H1 (cell line): Measurements from ENCODE around the gene XPO1. TPM values are rescaled to one million over a fixed set of nuclear protein-coding genes. Genes with fewer than 3 reads are reported as not detected.

Source experiments
- CTCF ChIA-PET: fragments of 300-600 bp; sonication (Branson Sonifier 250); formaldehyde crosslinking; loops from one replicate; lab custom pipeline; 2021; ENCODE audit not compliant: partially characterized antibody; lab: Charles Lee
- POLR2A ChIA-PET: fragments of 300-600 bp; sonication (Branson Sonifier 250); formaldehyde crosslinking; loops from one replicate; lab custom pipeline; 2021; ENCODE audit warnings: inconsistent platforms; ENCODE audit not compliant: partially characterized antibody; lab: Charles Lee
- DNase-seq, 2 experiments: peaks; one replicate each; pipeline versions ENCODE4 v3.0.0 to v3.0.0-alpha.2; 2010 to 2022; ENCODE audit warnings: low spot score in 2 of 2, low read depth in 1 of 2, mixed read lengths in 1 of 2
- FAIRE-seq: peaks from 2 replicates; lab custom pipeline; 2011; peaks lifted over from hg19 to GRCh38; lab: Jason Lieb, UNC
- H2AFZ ChIP-seq: 2 replicates; pipeline ENCODE4 v1.8.1; 2012; ENCODE audit warnings: low read length, inconsistent platforms
- H2AK5ac ChIP-seq: 2 replicates; pipeline ENCODE4 v1.6.1; 2013; ENCODE audit warnings: low read depth, low read length
- H2BK120ac ChIP-seq: replicated peaks from 2 replicates; pipeline ENCODE3; 2013; ENCODE audit warnings: low read depth, low read length, inconsistent platforms
- H2BK12ac ChIP-seq: 2 replicates; pipeline ENCODE4 v1.6.1; 2013; ENCODE audit warnings: low read depth, low read length
- H2BK15ac ChIP-seq: 2 replicates; pipeline ENCODE4 v1.6.1; 2013; ENCODE audit warnings: low read length
- H2BK20ac ChIP-seq: 2 replicates; pipeline ENCODE4 v1.6.1; 2013; ENCODE audit warnings: low read length
- H2BK5ac ChIP-seq: 2 replicates; pipeline ENCODE4 v1.6.1; 2013; ENCODE audit warnings: low read depth, low read length
- H3K14ac ChIP-seq: 2 replicates; pipeline ENCODE4 v1.6.1; 2013; ENCODE audit warnings: inconsistent platforms; ENCODE audit not compliant: insufficient read length
- H3K18ac ChIP-seq: 2 replicates; pipeline ENCODE4 v1.6.1; 2013; ENCODE audit warnings: low read length; ENCODE audit errors: extremely low read depth
- H3K23ac ChIP-seq: 2 replicates; pipeline ENCODE4 v1.6.1; 2013; ENCODE audit warnings: inconsistent platforms; ENCODE audit not compliant: insufficient read length
- H3K23me2 ChIP-seq: 2 replicates; pipeline ENCODE4 v1.6.1; 2013; ENCODE audit warnings: low read depth, low read length
- H3K27ac ChIP-seq: 2 replicates; pipeline ENCODE4 v1.6.1; 2011; ENCODE audit warnings: low read depth, low read length, inconsistent platforms
- H3K27me3 ChIP-seq, 4 experiments: replicated peaks in 1 of 4; 1 replicate in 1 of 4; 2 replicates in 3 of 4; pipeline versions ENCODE4 v1.6.1 to v1.8.1; 2011 to 2013; ENCODE audit warnings: low read length in 3 of 4, mild to moderate bottlenecking in 3 of 4, inconsistent platforms in 2 of 4, mixed read lengths in 2 of 4, moderate library complexity in 1 of 4; ENCODE audit not compliant: control insufficient read depth in 3 of 4, insufficient read depth in 3 of 4; ENCODE audit errors: extremely low read depth in 1 of 4
- H3K36me3 ChIP-seq, 4 experiments: 2 replicates each; pipeline versions ENCODE4 v1.6.1 to v1.8.1; 2011 to 2013; ENCODE audit warnings: mild to moderate bottlenecking in 4 of 4, low read length in 3 of 4, moderate library complexity in 2 of 4, control low read depth in 1 of 4, inconsistent platforms in 1 of 4; ENCODE audit not compliant: insufficient read depth in 4 of 4, control insufficient read depth in 2 of 4
- H3K4ac ChIP-seq: replicated peaks from 2 replicates; pipeline ENCODE3; 2013; ENCODE audit warnings: low read length, low read depth, mixed read lengths, inconsistent platforms; ENCODE audit not compliant: insufficient read length
- H3K4me1 ChIP-seq, 4 experiments: replicated peaks in 1 of 4; 1 replicate in 1 of 4; 2 replicates in 3 of 4; pipeline versions ENCODE4 v1.6.1 to v1.8.1; 2011 to 2013; ENCODE audit warnings: low read length in 3 of 4, inconsistent platforms in 2 of 4, mixed read lengths in 1 of 4; ENCODE audit not compliant: insufficient read depth in 4 of 4, control insufficient read depth in 3 of 4
- H3K4me2 ChIP-seq, 2 experiments: 2 replicates each; pipeline versions ENCODE4 v1.6.1 to v1.8.1; 2011 to 2013; ENCODE audit warnings: low read depth in 2 of 2, low read length in 2 of 2, control low read depth in 1 of 2, inconsistent platforms in 1 of 2, mild to moderate bottlenecking in 1 of 2; ENCODE audit not compliant: insufficient read depth in 1 of 2
- H3K4me3 ChIP-seq, 4 experiments: fragments of 200-600, 300-600 bp in 1 of 4; sonication (generic), shearing (Covaris generic), sonication (Bioruptor Twin) in 1 of 4; 2 replicates each; pipeline versions ENCODE4 v1.5.1 to v1.8.1; 2011 to 2016; ENCODE audit warnings: low read length in 4 of 4, low read depth in 3 of 4, control low read depth in 2 of 4, inconsistent platforms in 2 of 4, mild to moderate bottlenecking in 2 of 4, mixed read lengths in 1 of 4, moderate library complexity in 1 of 4; ENCODE audit not compliant: insufficient read depth in 2 of 4; ENCODE audit errors: extremely low read depth in 1 of 4
- H3K56ac ChIP-seq: replicated peaks from 2 replicates; pipeline ENCODE3; 2013; ENCODE audit warnings: low read depth, mild to moderate bottlenecking, mixed read lengths, low read length, inconsistent platforms; ENCODE audit not compliant: insufficient read length
- H3K79me1 ChIP-seq: 2 replicates; pipeline ENCODE4 v1.6.1; 2013; ENCODE audit warnings: low read depth, low read length, control low read depth
- H3K79me2 ChIP-seq, 2 experiments: 2 replicates each; pipeline versions ENCODE4 v1.6.1 to v1.8.1; 2012 to 2013; ENCODE audit warnings: low read length in 2 of 2, mild to moderate bottlenecking in 2 of 2, inconsistent platforms in 1 of 2; ENCODE audit not compliant: insufficient read depth in 2 of 2, control insufficient read depth in 1 of 2
- H3K9ac ChIP-seq, 4 experiments: replicated peaks in 1 of 4; 1 replicate in 1 of 4; 2 replicates in 3 of 4; pipeline versions ENCODE4 v1.6.1 to v1.8.1; 2011 to 2013; ENCODE audit warnings: low read depth in 3 of 4, low read length in 3 of 4, control low read depth in 2 of 4, mild to moderate bottlenecking in 2 of 4, moderate library complexity in 2 of 4, inconsistent platforms in 1 of 4; ENCODE audit errors: extremely low read depth in 1 of 4
- H3K9me3 ChIP-seq, 2 experiments: 2 replicates each; pipeline versions ENCODE4 v1.6.1 to v1.8.1; 2012 to 2013; ENCODE audit warnings: mild to moderate bottlenecking in 2 of 2, moderate library complexity in 2 of 2, control low read depth in 1 of 2, inconsistent platforms in 1 of 2, low read depth in 1 of 2, low read length in 1 of 2, mixed read lengths in 1 of 2; ENCODE audit not compliant: insufficient read depth in 2 of 2
- H4K20me1 ChIP-seq, 2 experiments: replicated peaks in 1 of 2; 2 replicates each; pipeline versions ENCODE3 to v1.8.1; 2011 to 2013; ENCODE audit warnings: inconsistent platforms in 2 of 2, low read length in 2 of 2, mild to moderate bottlenecking in 1 of 2; ENCODE audit not compliant: insufficient read depth in 2 of 2, control insufficient read depth in 1 of 2
- H4K5ac ChIP-seq: 2 replicates; pipeline ENCODE4 v1.6.1; 2013; ENCODE audit warnings: low read length, low read depth, mixed read lengths, inconsistent platforms; ENCODE audit not compliant: insufficient read length
- H4K8ac ChIP-seq: 2 replicates; pipeline ENCODE4 v1.8.0; 2013; ENCODE audit warnings: mild to moderate bottlenecking, moderate library complexity, low read length, inconsistent platforms; ENCODE audit not compliant: insufficient read depth; ENCODE audit errors: extremely low read depth
- H4K91ac ChIP-seq: replicated peaks from 2 replicates; pipeline ENCODE3; 2013; ENCODE audit warnings: low read length, mixed read lengths, inconsistent platforms; ENCODE audit not compliant: insufficient read length
- CEBPB ChIP-seq: IDR thresholded peaks from 2 replicates; pipeline ENCODE4 v1.6.1; 2012; ENCODE audit warnings: low read depth, low read length
- GTF2F1 ChIP-seq: IDR thresholded peaks from 2 replicates; pipeline ENCODE4 v1.6.1; 2012; ENCODE audit warnings: low read depth, low read length, improper control_type of control experiment, borderline replicate concordance
- RFX5 ChIP-seq: IDR thresholded peaks from 2 replicates; pipeline ENCODE4 v1.6.1; 2011; ENCODE audit warnings: low read depth, low read length, improper control_type of control experiment, borderline replicate concordance
- TEAD4 ChIP-seq: IDR thresholded peaks from 2 replicates; pipeline ENCODE4 v1.6.1; 2012; ENCODE audit warnings: low read depth, low read length, inconsistent platforms, mixed read lengths
- WGBS, 2 experiments: shearing (Covaris generic) in 1 of 2; methylation state at CpG; one replicate each; pipeline versions ENCODE4 v1.1.6 to v1.1.7; 2013 to 2015; ENCODE audit warnings: low lambda C conversion rate in 2 of 2, mixed read lengths in 2 of 2, inconsistent platforms in 1 of 2, low coverage in 1 of 2, missing lambda C conversion rate in 1 of 2; ENCODE audit not compliant: insufficient replicate concordance in 2 of 2, insufficient coverage in 1 of 2, insufficient read length in 1 of 2; ENCODE audit errors: extremely low coverage in 1 of 2, missing lambda C conversion rate in 1 of 2; 5-methylcytosine and 5-hydroxymethylcytosine counted together
- polyA plus RNA-seq, 7 experiments: library from polyadenylated mRNA; depleted of rRNA in 3 of 7; stranded (reverse) in 5 of 7; unstranded in 2 of 7; fragments of >200 nt in 5 of 7; fragments of 200-250 nt in 2 of 7; gene quantifications; 1 replicate in 5 of 7; 2 replicates in 1 of 7; 4 replicates in 1 of 7; pipeline versions ENCODE4 v1.2.1 to v1.2.3, GENCODE V29; 2011 to 2013; ENCODE audit warnings: missing spikeins in 2 of 7, mixed read lengths in 2 of 7
- total RNA-seq: library from RNA; stranded (reverse); fragmentation: NEBNext Ultra II Directional; extraction: Animal tissue kit (Norgen Biotek cat#: 25700); gene quantifications from 2 replicates; pipeline ENCODE4 v1.2.1, GENCODE V29; 2021

XPO1 gene
- total and polyA plus RNA-seq, 2 of the 8 experiments (the other 6 are each of a cell fraction or from before 2014, with no cell fraction given): 110 to 296 TPM

DNA sequence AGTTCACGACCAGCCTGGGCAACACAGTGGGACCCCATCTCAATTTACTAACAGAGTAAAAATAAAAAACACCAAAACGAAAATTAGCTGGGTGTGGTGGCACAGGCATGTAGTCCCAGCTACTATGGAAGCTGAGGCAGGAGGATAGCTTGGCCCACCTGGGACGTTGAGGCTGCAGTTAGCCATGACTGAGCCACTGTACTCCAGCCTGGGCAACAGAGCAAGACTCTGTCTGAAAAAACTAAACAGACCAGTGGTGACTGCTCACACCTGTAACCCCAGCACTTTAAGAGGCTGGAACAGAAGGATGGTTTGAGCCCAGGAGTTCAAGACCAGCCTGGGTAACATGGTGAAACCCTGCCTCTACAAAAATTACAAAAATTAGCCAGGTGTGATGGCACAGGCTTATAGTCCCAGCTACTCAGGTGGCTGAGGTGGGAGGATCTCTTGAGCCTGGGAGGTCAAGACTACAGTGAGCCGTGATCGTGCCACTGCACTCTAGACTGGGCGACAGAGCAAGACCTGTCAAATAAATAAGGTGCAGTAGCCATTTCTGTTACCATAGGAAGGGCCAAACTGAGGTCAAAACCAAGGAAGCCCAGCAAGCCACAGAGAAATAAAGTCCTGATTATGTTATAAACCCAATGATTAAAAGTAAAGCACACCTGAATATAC is 81.3 kb downstream of the XPO1 start:
- POLR2A ChIA-PET: interaction anchor here (0.7 to 1.5 kb wide), 2 partner anchors 43 to 55 kb away, joined by 3 to 4 read pairs; no protein-coding TSS in a partner anchor
- Histone ChIP-seq H3K14ac (no peak overlapping the region), H3K23ac (no peak overlapping the region), H3K18ac (no peak overlapping the region), H2BK120ac (no peak overlapping the region), H2BK12ac (no peak overlapping the region), H2BK5ac (no peak overlapping the region), H2AFZ (no peak overlapping the region), H3K79me2 (peaks cover 39 to 98% of the 10 kb centered on the region in 2 experiments), H3K56ac (no peak overlapping the region), H4K5ac (no peak overlapping the region), H4K8ac (no peak overlapping the region), H3K9ac (no peak overlapping the region), H2AK5ac (no peak overlapping the region), H2BK15ac (no peak overlapping the region), H3K9me3 (no peaks in the 10 kb centered on the region), H4K91ac (no peak overlapping the region), H3K4me3 (no peak overlapping the region), H3K4ac (no peak overlapping the region), H3K23me2 (no peaks in the 10 kb centered on the region), H3K4me1 (no peaks in the 10 kb centered on the region), H3K79me1 (peaks cover 10% of the 10 kb centered on the region), H3K36me3 (no peaks in the 10 kb centered on the region), H3K4me2 (no peak overlapping the region), H4K20me1 (peaks cover 6 to 14% of the 10 kb centered on the region in 2 experiments), H2BK20ac (no peak overlapping the region), H3K27ac (no peak overlapping the region), H3K27me3 (no peaks in the 10 kb centered on the region)
- TF ChIP-seq TEAD4 (no peak), GTF2F1 (no peak), CEBPB (no peak), RFX5 (no peak)
- CTCF ChIA-PET: interaction anchor here (0.8 kb wide), 1 partner anchor 10 kb away, joined by 3 read pairs; no protein-coding TSS in a partner anchor
- DNase-seq: no peak
- WGBS, 2 experiments: 93% methylated on average over 6 of the region's 6 CpGs; no CpG with 5 or more reads in 1 of the 2 experiments
- no peak for FAIRE-seq
